Measurements from ENCODE around the gene GMNN.

DNA sequence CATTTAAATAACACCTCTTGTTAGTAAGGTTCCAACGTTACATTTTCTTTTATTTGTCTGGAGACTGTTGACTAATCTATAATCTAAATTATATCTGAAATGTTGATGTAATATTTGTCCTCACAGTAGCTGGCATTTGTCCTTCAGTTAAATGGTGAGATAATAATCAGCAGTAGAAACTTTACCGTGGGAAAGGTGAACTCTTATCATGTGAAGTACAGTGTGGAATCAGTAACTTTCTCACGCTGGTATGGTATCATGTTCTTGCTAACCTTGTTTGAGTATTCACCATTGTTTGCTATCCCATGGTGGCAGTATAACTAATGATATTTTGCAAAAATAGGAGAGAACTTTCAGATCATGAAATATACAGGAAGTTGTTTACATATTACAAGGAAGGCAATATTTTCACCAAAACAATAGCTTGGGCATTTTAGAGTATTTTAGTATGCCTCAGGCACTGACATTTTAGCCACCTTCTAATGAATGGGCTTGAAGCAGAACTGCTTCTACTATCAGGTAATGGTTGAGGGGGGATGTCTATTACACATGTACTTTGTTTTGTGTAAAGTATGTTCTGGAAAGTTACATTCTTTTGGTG lies 4.8 kb downstream of the GMNN start:
- TF ChIP-seq, protein P1, sequence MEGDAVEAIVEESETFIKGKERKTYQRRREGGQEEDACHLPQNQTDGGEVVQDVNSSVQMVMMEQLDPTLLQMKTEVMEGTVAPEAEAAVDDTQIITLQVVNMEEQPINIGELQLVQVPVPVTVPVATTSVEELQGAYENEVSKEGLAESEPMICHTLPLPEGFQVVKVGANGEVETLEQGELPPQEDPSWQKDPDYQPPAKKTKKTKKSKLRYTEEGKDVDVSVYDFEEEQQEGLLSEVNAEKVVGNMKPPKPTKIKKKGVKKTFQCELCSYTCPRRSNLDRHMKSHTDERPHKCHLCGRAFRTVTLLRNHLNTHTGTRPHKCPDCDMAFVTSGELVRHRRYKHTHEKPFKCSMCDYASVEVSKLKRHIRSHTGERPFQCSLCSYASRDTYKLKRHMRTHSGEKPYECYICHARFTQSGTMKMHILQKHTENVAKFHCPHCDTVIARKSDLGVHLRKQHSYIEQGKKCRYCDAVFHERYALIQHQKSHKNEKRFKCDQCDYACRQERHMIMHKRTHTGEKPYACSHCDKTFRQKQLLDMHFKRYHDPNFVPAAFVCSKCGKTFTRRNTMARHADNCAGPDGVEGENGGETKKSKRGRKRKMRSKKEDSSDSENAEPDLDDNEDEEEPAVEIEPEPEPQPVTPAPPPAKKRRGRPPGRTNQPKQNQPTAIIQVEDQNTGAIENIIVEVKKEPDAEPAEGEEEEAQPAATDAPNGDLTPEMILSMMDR (conservative IDR thresholded peaks at IDR 0.05; ENCODE audit: low read length): peak; percentile 22; the same call in 1 of the 2 replicates
- no peak for TF ChIP-seq EZH2phosphoT487 (IDR thresholded peaks at IDR 0.05; ENCODE audit: borderline replicate concordance)

Measured in Loucy (cell line).